ENCODE results near the gene LYVE1.

The LYVE1 gene

GRCh38 chr11:10606536-10607208 lies 38.2 kb upstream of the LYVE1 start:
- in situ Hi-C loops (cut with HindIII; ENCODE audit: low sequenced_read_pairs), result loop anchor here (5.0 kb wide), 1 partner anchor 46 kb away; no protein-coding TSS in a partner anchor
- no peak overlapping the region for H3K4me3 ChIP-seq (ENCODE audit: low read depth, low read length)
- no peak for TF ChIP-seq CTCF (IDR thresholded peaks at IDR 0.05; ENCODE audit: low read depth, low read length, missing control alignments)
- DNase-seq (ENCODE audit: low read depth), result no peak

DNA sequence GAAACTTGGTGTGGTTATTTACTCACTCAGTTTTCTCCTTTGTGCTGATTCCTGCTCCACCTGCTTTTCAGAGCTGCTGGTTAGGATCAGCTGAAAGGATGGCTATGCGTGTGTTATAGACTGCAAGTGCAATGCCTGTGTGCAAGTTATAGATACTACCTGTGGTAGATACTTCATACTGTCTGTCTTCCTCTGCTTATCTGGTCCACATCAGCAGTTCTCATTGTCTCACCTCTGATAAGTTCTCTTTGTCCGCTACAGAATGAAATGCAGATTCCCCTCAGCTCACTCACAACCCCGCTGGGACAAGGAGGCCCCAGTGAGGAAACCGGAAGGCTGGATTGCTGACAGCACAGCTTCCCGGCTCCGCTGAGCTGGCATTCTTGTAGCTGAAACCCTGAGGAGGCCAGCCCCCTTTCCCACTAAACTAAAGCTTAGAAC lies 37.5 kb upstream of the LYVE1 start:
- no peak for TF ChIP-seq CTCF (IDR thresholded peaks at IDR 0.05; ENCODE audit: low read depth, low read length, missing control alignments)
- no peak for DNase-seq (ENCODE audit: low read depth)
- no peak overlapping the region for H3K4me3 ChIP-seq (ENCODE audit: low read depth, low read length)
- in situ Hi-C loops (cut with HindIII; ENCODE audit: low sequenced_read_pairs), result loop anchor here (5.0 kb wide), 1 partner anchor 46 kb away; no protein-coding TSS in a partner anchor

DNA sequence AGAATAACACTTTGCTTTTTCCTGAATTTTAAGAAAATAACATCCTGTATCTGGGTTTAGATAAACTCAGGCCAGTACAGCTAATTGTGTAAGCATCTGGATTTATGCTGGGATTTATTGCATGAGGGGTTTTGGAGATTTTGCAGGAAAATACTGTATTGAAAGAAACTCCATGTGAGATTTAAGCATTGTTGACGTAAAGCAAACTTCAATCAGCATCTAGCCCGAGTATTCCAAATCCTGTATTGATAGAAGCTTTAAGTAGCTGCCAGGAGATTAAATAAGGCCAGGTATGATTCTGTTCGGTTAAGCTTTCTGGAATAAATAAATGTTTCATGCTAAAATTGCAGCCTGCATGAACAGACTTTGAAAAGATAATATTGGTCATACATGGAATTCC lies 36.3 kb upstream of the LYVE1 start:
- H3K4me3 ChIP-seq (ENCODE audit: low read depth, low read length), result no peak overlapping the region
- TF ChIP-seq CTCF (IDR thresholded peaks at IDR 0.05; ENCODE audit: low read depth, low read length, missing control alignments), result no peak
- in situ Hi-C loops (cut with HindIII; ENCODE audit: low sequenced_read_pairs), result loop anchor here (5.0 kb wide), 1 partner anchor 48 kb away; no protein-coding TSS in a partner anchor
- DNase-seq (ENCODE audit: low read depth), result no peak

GRCh38 chr11:10604340-10604748 lies 35.9 kb upstream of the LYVE1 start:
- TF ChIP-seq CTCF (IDR thresholded peaks at IDR 0.05; ENCODE audit: low read depth, low read length, missing control alignments), result no peak
- H3K4me3 ChIP-seq (ENCODE audit: low read depth, low read length), result no peak overlapping the region
- in situ Hi-C loops (cut with HindIII; ENCODE audit: low sequenced_read_pairs), result no loop called here
- no peak for DNase-seq (ENCODE audit: low read depth)

DNA sequence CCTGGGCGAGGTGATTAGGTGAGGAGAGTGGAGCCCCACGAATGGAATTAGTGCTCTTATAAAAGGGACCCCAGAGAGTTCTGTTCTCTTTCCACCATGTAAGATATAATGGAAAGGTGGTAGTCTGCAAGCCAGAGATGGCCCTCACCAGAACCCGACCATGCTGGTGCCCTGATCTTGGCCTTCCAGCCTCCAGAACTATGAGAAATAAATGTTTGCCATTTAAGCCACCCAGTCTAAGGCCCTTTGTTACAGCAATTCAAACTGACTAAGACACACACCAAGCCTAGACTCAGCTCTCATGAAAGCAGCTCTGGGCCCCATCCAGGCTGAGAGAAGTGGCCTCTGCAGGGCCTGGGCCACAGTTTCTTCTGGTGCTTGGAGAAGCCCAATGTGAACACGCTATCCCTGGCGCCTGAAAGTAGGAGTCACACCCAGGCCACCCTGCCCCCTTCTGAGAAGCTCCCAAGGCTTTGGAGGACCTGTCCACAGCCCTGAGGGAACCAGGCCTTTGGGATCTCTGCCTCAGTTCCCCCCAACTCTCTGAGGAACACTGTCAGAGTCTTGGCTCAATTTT lies 35.3 kb upstream of the LYVE1 start:
- H3K4me3 ChIP-seq (ENCODE audit: low read depth, low read length), result no peak overlapping the region
- no peak for TF ChIP-seq CTCF (IDR thresholded peaks at IDR 0.05; ENCODE audit: low read depth, low read length, missing control alignments)
- in situ Hi-C loops (cut with HindIII; ENCODE audit: low sequenced_read_pairs), result no loop called here
- DNase-seq (ENCODE audit: low read depth), result no peak

DNA sequence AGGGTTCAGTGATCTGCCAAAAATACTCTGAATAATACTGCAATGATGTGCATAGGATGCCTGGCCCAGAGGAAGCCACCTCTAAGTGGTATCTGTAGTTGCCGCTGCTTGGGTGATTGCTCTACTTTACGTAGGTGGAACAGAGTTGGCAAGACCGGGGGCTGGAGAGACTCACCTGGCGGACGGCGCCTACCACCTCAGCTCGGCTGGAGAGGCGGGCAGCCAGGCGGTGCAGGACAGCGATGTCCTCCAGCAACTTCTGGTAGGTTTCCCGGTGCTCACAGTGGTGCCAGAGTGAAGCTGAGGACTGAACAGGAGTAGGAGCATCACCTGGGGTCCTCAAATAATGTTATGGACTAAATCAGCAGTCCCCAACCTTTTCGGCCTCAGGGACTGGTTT lies 34.5 kb upstream of the LYVE1 start:
- no peak for DNase-seq (ENCODE audit: low read depth)
- TF ChIP-seq CTCF (IDR thresholded peaks at IDR 0.05; ENCODE audit: low read depth, low read length, missing control alignments), result no peak
- in situ Hi-C loops (cut with HindIII; ENCODE audit: low sequenced_read_pairs), result no loop called here
- H3K4me3 ChIP-seq (ENCODE audit: low read depth, low read length), result no peak overlapping the region
